Right atrium auricular region (tissue), 2 donors: Measurements from ENCODE around the gene FARP1. TPM values are rescaled to one million over a fixed set of nuclear protein-coding genes. Genes with fewer than 3 reads are reported as not detected.

Experiments
- DNase-seq: peaks from one replicate; pipeline ENCODE4 v3.0.0-alpha.2; 2019; ENCODE audit warnings: low spot score
- H3K27ac ChIP-seq, 2 donors: fragments of 200-600 bp; sonication (generic); 1 replicate in 1 of 2; 2 replicates in 1 of 2; pipeline ENCODE4 v1.5.1; 2016 to 2019
- H3K27me3 ChIP-seq, 2 donors: fragments of 200-600 bp; sonication (generic); one replicate each; pipeline versions ENCODE4 v1.5.1 to v1.6.0; 2017 to 2019
- H3K36me3 ChIP-seq: fragments of 200-600 bp; sonication (generic); one replicate; pipeline ENCODE4 v1.5.1; 2016
- H3K4me1 ChIP-seq, 2 donors: fragments of 200-600 bp; sonication (generic); one replicate each; pipeline versions ENCODE4 v1.5.1 to v1.6.0; 2017 to 2019
- H3K4me3 ChIP-seq, 2 donors: fragments of 200-600 bp; sonication (generic); 1 replicate in 1 of 2; 2 replicates in 1 of 2; pipeline ENCODE4 v1.5.1; 2017 to 2019; ENCODE audit warnings: mild to moderate bottlenecking in 1 of 2, moderate library complexity in 1 of 2
- H3K9me3 ChIP-seq, 2 donors: fragments of 200-600 bp; sonication (generic); one replicate each; pipeline ENCODE4 v1.5.1; 2019
- CTCF ChIP-seq, 2 donors: fragments of 200-600 bp; sonication (generic); IDR thresholded peaks; one replicate each; pipeline ENCODE4 v1.5.1; 2019; ENCODE audit warnings: antibody characterized with exemption in 2 of 2
- total RNA-seq, 2 donors: library from RNA; depleted of rRNA; stranded (reverse); fragments of >200 nt; gene quantifications; one replicate each; pipeline ENCODE4 v1.1.0, GENCODE V29; 2016

The FARP1 gene
- total RNA-seq, 2 donors from 2014 or later: 15.5 to 25.7 TPM

- H3K36me3 ChIP-seq: no peaks in the 10 kb centered on the region
- no peak overlapping the region for H3K4me3 ChIP-seq
- TF ChIP-seq CTCF (IDR thresholded peaks at IDR 0.05): no peak
- H3K27ac ChIP-seq: no peak overlapping the region
- no peak for DNase-seq
- H3K27me3 ChIP-seq: no peaks in the 10 kb centered on the region
- H3K9me3 ChIP-seq: no peaks in the 10 kb centered on the region
- H3K4me1 ChIP-seq: no peaks in the 10 kb centered on the region
Measured at GRCh38 chr13:98338310-98338709, 195.4 kb downstream of the FARP1 start.

DNA sequence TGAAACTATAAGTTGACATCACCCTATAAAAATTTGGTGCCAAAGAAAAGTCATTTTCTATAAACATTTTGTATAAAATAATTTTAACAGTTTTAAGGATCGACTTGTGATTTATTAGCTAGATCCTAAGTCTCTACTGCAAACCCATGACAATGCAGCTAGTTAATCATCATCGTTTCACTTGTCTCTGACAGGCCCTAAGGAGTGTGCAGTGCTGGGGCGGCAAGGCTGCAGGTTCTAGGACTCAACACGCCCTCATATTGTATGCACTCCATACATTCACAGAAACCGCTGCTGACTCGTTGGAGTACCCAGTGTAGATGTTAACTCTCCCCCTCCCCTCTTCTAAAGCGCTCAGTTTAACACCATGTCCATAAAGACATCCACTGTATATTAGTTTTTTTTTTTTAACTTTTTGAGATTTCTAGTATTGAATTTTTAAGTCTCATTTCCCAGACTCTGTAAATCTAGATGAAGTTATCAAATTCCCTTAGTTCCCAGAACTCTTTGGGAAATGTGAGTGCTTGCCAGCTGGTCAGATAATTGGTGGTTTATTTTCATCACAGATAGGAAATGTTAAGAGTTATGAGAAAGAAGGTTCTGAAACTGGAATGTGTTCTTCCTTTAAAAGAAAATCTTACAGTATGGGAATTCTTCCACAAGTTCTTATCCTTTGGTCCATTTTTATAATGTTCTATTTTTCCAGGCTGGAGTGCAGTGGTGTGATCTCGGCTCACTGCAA, 197.0 kb downstream of the FARP1 start:
- no peaks in the 10 kb centered on the region for H3K4me1 ChIP-seq
- H3K4me3 ChIP-seq: no peak overlapping the region
- H3K36me3 ChIP-seq: no peaks in the 10 kb centered on the region
- no peak for TF ChIP-seq CTCF (IDR thresholded peaks at IDR 0.05)
- DNase-seq: no peak
- H3K9me3 ChIP-seq: no peaks in the 10 kb centered on the region
- no peaks in the 10 kb centered on the region for H3K27me3 ChIP-seq
- H3K27ac ChIP-seq: no peak overlapping the region

DNA sequence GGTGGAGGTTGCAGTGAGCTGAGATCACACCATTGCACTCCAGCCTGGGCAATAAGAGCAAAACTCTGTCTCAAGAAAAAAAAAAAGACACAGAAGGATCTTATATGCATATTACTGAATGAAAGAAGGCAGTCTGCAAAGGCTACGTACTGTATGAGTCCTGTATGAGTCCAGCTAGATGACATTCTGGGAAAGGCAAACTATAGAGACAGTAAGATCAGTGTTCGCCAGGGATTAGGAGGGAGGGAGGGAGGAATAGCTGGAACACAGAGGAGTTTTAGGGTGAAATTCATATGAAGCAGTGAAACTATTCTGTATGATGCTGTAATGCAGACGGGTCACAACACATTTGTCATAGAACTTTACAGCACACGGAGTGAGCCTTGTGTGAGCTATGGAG, 200.1 kb downstream of the FARP1 start:
- Histone ChIP-seq H3K4me1 (no peaks in the 10 kb centered on the region), H3K36me3 (no peaks in the 10 kb centered on the region), H3K9me3 (no peaks in the 10 kb centered on the region), H3K27me3 (no peaks in the 10 kb centered on the region), H3K4me3 (no peak overlapping the region), H3K27ac (no peak overlapping the region)
- no peak for DNase-seq
- no peak for TF ChIP-seq CTCF (IDR thresholded peaks at IDR 0.05)

GRCh38 chr13:98343461-98343860, 200.6 kb downstream of the FARP1 start:
- Histone ChIP-seq H3K4me3 (no peak overlapping the region), H3K27ac (no peak overlapping the region), H3K9me3 (no peaks in the 10 kb centered on the region), H3K27me3 (no peaks in the 10 kb centered on the region), H3K36me3 (no peaks in the 10 kb centered on the region), H3K4me1 (no peaks in the 10 kb centered on the region)
- DNase-seq: no peak
- no peak for TF ChIP-seq CTCF (IDR thresholded peaks at IDR 0.05)

DNA sequence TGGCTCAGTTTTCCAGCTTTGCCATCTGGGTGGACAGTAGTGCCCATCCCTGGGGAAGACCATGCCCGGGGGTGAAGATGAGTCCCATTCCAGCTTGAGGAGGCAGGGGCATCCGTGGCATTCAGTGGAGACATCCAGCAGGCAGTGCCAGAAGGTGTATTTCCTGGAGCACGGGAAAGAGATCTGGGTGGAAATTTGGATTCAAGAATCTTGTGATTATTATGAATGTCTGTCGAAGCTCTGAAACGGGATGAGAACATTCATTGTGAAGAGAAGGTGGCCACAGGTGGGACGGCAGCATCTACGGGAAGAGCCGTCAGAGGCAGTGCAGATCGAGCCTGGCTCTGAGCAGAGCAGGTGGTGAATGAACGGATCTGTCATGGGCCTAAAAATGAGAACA, 201.5 kb downstream of the FARP1 start:
- H3K9me3 ChIP-seq: no peaks in the 10 kb centered on the region
- no peak overlapping the region for H3K4me3 ChIP-seq
- no peaks in the 10 kb centered on the region for H3K36me3 ChIP-seq
- H3K27ac ChIP-seq: no peak overlapping the region
- H3K27me3 ChIP-seq: no peaks in the 10 kb centered on the region
- no peak for DNase-seq
- no peaks in the 10 kb centered on the region for H3K4me1 ChIP-seq
- no peak for TF ChIP-seq CTCF (IDR thresholded peaks at IDR 0.05)
